Gastrocnemius medialis (tissue), 4 donors: ENCODE results near the gene DNAJB4. TPM values are rescaled to one million over a fixed set of nuclear protein-coding genes. Genes with fewer than 3 reads are reported as not detected.

Experiments
- ATAC-seq, 2 donors: fragments of 150-250 bp; one replicate each; pipeline ENCODE4 v1.9.1; 2016
- DNase-seq, 2 donors: peaks; one replicate each; pipeline ENCODE4 v3.0.0-alpha.2; 2019
- H3K27ac ChIP-seq, 4 donors: fragments of 200-600 bp; sonication (generic); 1 replicate in 1 of 4; 2 replicates in 3 of 4; pipeline ENCODE4 v1.5.1; 2016 to 2018; ENCODE audit warnings: mild to moderate bottlenecking in 2 of 4, moderate library complexity in 1 of 4
- H3K27me3 ChIP-seq, 3 donors: fragments of 200-600 bp; sonication (generic) in 2 of 3; 1 replicate in 1 of 3; 2 replicates in 2 of 3; pipeline versions ENCODE4 v1.5.1 to v1.6.0; 2016 to 2019; ENCODE audit warnings: mild to moderate bottlenecking in 1 of 3, moderate library complexity in 1 of 3
- H3K36me3 ChIP-seq, 2 donors: fragments of 200-600 bp; sonication (generic) in 1 of 2; one replicate each; pipeline ENCODE4 v1.5.1; 2017 to 2018
- H3K4me1 ChIP-seq, 2 donors: fragments of 200-600 bp; sonication (generic) in 1 of 2; one replicate each; pipeline ENCODE4 v1.5.1; 2016 to 2017; ENCODE audit warnings: mild to moderate bottlenecking in 2 of 2
- H3K4me3 ChIP-seq, 4 donors: fragments of 200-600 bp; sonication (generic) in 3 of 4; 1 replicate in 1 of 4; 2 replicates in 3 of 4; pipeline ENCODE4 v1.5.1; 2016 to 2019; ENCODE audit warnings: mild to moderate bottlenecking in 2 of 4
- H3K9me3 ChIP-seq, 3 donors: fragments of 200-600 bp; sonication (generic) in 2 of 3; 1 replicate in 1 of 3; 2 replicates in 2 of 3; pipeline ENCODE4 v1.5.1; 2016 to 2019
- CTCF ChIP-seq, 5 experiments: fragments of 450-650 bp in 3 of 5; fragments of 200-600 bp in 2 of 5; sonication (generic) in 2 of 5; IDR thresholded peaks in 4 of 5; conservative IDR thresholded peaks in 1 of 5; 1 replicate in 4 of 5; 2 replicates in 1 of 5; pipeline ENCODE4 v1.5.1; 2016 to 2019; ENCODE audit warnings: antibody characterized with exemption in 5 of 5, mild to moderate bottlenecking in 3 of 5, moderate library complexity in 3 of 5
- POLR2A ChIP-seq, 2 donors: fragments of 450-650 bp; IDR thresholded peaks; one replicate each; pipeline ENCODE4 v1.6.1; 2017; ENCODE audit warnings: antibody characterized with exemption in 2 of 2, mild to moderate bottlenecking in 2 of 2, moderate library complexity in 2 of 2
- in situ Hi-C, 4 donors: fragments of 200-750 bp; cut with MboI; loops; one replicate each; pipeline versions ENCODE4 v1.15.0 to v1.8.0; 2017; ENCODE audit warnings: low sequenced_read_pairs in 4 of 4
- intact Hi-C: fragments of 100-400 bp; cut with DNase I; formaldehyde crosslinking; loops from one replicate; pipeline ENCODE4 v1.15.1; 2023; ENCODE audit warnings: low total_unique reads
- total RNA-seq, 4 donors: library from RNA; depleted of rRNA; stranded (reverse); fragments of >200 nt; gene quantifications; one replicate each; pipeline versions ENCODE4 v1.1.0 to v1.2.3, GENCODE V29; 2016

The DNAJB4 gene
- total RNA-seq, 4 donors from 2014 or later: 35.6 to 84.9 (median 45.3) TPM

- no peak overlapping the region for H3K27ac ChIP-seq
- peaks cover 50 to 52% of the 10 kb centered on the region in 2 donors for H3K4me1 ChIP-seq
- DNase-seq (no peak), ATAC-seq (no peak)
- no peaks in the 10 kb centered on the region for H3K9me3 ChIP-seq
- peaks cover 0 to 23% of the 10 kb centered on the region in 2 donors for H3K36me3 ChIP-seq
- TF ChIP-seq POLR2A (IDR thresholded peaks at IDR 0.05) (no peak), CTCF (IDR thresholded peaks at IDR 0.05 in 4 of 5, conservative IDR thresholded peaks at IDR 0.05 in 1 of 5) (no peak)
- in situ Hi-C loops (loop anchor here in 1 of 4 donors (25.0 kb wide), 1 partner anchor 140 kb away; no protein-coding TSS in a partner anchor), intact Hi-C loops (loop anchor here (5.0 kb wide), 1 partner anchor 35 kb away; no protein-coding TSS in a partner anchor)
- H3K4me3 ChIP-seq: no peak overlapping the region
- no peaks in the 10 kb centered on the region for H3K27me3 ChIP-seq
Observed at GRCh38 chr1:77972080-77972479, 32.7 kb upstream of the DNAJB4 start.

- peak overlapping the region; percentile 91 to 97 (median 94) for H3K27ac ChIP-seq
- no peak for DNase-seq
- peaks cover 50 to 56% of the 10 kb centered on the region in 2 donors for H3K4me1 ChIP-seq
- H3K27me3 ChIP-seq: no peaks in the 10 kb centered on the region
- H3K9me3 ChIP-seq: no peaks in the 10 kb centered on the region
- no peak for ATAC-seq
- in situ Hi-C loops: loop anchor here in 2 of 4 donors (5.0 to 25.0 kb wide), 3 partner anchors 137 to 637 kb away; partner anchors contain the start of gene IFI44L (in 1 of the 2)
- H3K4me3 ChIP-seq: peak overlapping the region; percentile 0 to 82 (median 79)
- intact Hi-C loops: loop anchor here (5.0 kb wide), 1 partner anchor 73 kb away; no protein-coding TSS in a partner anchor
- H3K36me3 ChIP-seq: no peaks in the 10 kb centered on the region
- no peak for TF ChIP-seq CTCF (IDR thresholded peaks at IDR 0.05 in 4 of 5, conservative IDR thresholded peaks at IDR 0.05 in 1 of 5)
- TF ChIP-seq POLR2A (IDR thresholded peaks at IDR 0.05): no peak
Observed at GRCh38 chr1:77975386-77975785, 29.4 kb upstream of the DNAJB4 start.

GRCh38 chr1:77975907-77976306, 28.8 kb upstream of the DNAJB4 start:
- DNase-seq (no peak), ATAC-seq (no peak)
- no peaks in the 10 kb centered on the region for H3K27me3 ChIP-seq
- intact Hi-C loops: loop anchor here (5.0 kb wide), 1 partner anchor 74 kb away; no protein-coding TSS in a partner anchor
- no peaks in the 10 kb centered on the region for H3K9me3 ChIP-seq
- no peaks in the 10 kb centered on the region for H3K36me3 ChIP-seq
- peak overlapping the region; percentile 91 to 97 (median 94) for H3K27ac ChIP-seq
- TF ChIP-seq POLR2A (IDR thresholded peaks at IDR 0.05) (no peak), CTCF (IDR thresholded peaks at IDR 0.05 in 4 of 5, conservative IDR thresholded peaks at IDR 0.05 in 1 of 5) (no peak)
- in situ Hi-C loops: loop anchor here in 2 of 4 donors (5.0 to 25.0 kb wide), 3 partner anchors 136 to 636 kb away; partner anchors contain the start of gene IFI44L (in 1 of the 2)
- peaks cover 51 to 57% of the 10 kb centered on the region in 2 donors for H3K4me1 ChIP-seq
- peak overlapping the region; percentile 0 to 82 (median 79) for H3K4me3 ChIP-seq

GRCh38 chr1:77976433-77977076, 28.2 kb upstream of the DNAJB4 start:
- TF ChIP-seq CTCF (IDR thresholded peaks at IDR 0.05 in 4 of 5, conservative IDR thresholded peaks at IDR 0.05 in 1 of 5) (no peak), POLR2A (IDR thresholded peaks at IDR 0.05) (no peak)
- in situ Hi-C loops: loop anchor here in 2 of 4 donors (5.0 to 25.0 kb wide), 3 partner anchors 136 to 636 kb away; partner anchors contain the start of gene IFI44L (in 1 of the 2)
- H3K4me1 ChIP-seq: peaks cover 53 to 57% of the 10 kb centered on the region in 2 donors

More at GRCh38 chr1:77976433-77977076, 28.2 kb upstream of the DNAJB4 start:
- no peak for ATAC-seq
- no peaks in the 10 kb centered on the region for H3K27me3 ChIP-seq
- H3K27ac ChIP-seq: peak overlapping the region; percentile 91 to 97 (median 94)
- peak overlapping the region; percentile 69 to 82 (median 79) for H3K4me3 ChIP-seq
- no peaks in the 10 kb centered on the region for H3K9me3 ChIP-seq
- DNase-seq: no peak
- intact Hi-C loops: loop anchor here (5.0 kb wide), 1 partner anchor 74 kb away; no protein-coding TSS in a partner anchor
- H3K36me3 ChIP-seq: no peaks in the 10 kb centered on the region
